H9 (cell line): ENCODE measurements around the gene FBXO30. TPM values are rescaled to one million over a fixed set of nuclear protein-coding genes. Genes with fewer than 3 reads are reported as not detected.

Experiments used
- DNase-seq: peaks from one replicate; pipeline ENCODE4 v3.0.0-alpha.2; 2017
- H2AFZ ChIP-seq: one replicate; pipeline ENCODE4 v1.6.1; 2013; ENCODE audit warnings: mild to moderate bottlenecking, low read length, control low read depth, moderate library complexity
- H2AK5ac ChIP-seq: 2 replicates; pipeline ENCODE4 v1.6.1; 2013; ENCODE audit warnings: low read length, control low read depth, mixed read lengths; ENCODE audit not compliant: insufficient read length
- H2BK120ac ChIP-seq: one replicate; pipeline ENCODE4 v1.6.1; 2013; ENCODE audit warnings: low read depth, mild to moderate bottlenecking, low read length, control low read depth, inconsistent platforms; ENCODE audit not compliant: poor library complexity, severe bottlenecking
- H2BK12ac ChIP-seq: 2 replicates; pipeline ENCODE4 v1.6.1; 2013; ENCODE audit warnings: low read length, control low read depth, mixed read lengths, low read depth; ENCODE audit not compliant: insufficient read length
- H2BK15ac ChIP-seq: 2 replicates; pipeline ENCODE4 v1.6.1; 2013; ENCODE audit warnings: low read depth, low read length, control low read depth
- H2BK20ac ChIP-seq: one replicate; pipeline ENCODE4 v1.6.1; 2013; ENCODE audit warnings: low read depth, mild to moderate bottlenecking, low read length, control low read depth, inconsistent platforms; ENCODE audit not compliant: poor library complexity, severe bottlenecking
- H2BK5ac ChIP-seq: 2 replicates; pipeline ENCODE4 v1.6.1; 2013; ENCODE audit warnings: low read length, control low read depth, mixed read lengths; ENCODE audit not compliant: insufficient read length
- H3K14ac ChIP-seq: 2 replicates; pipeline ENCODE4 v1.6.1; 2013; ENCODE audit warnings: low read length, control low read depth; ENCODE audit not compliant: insufficient read depth
- H3K18ac ChIP-seq: 2 replicates; pipeline ENCODE4 v1.6.1; 2013; ENCODE audit warnings: low read depth, mild to moderate bottlenecking, mixed read lengths, low read length, control low read depth; ENCODE audit not compliant: insufficient read length
- H3K23ac ChIP-seq: 2 replicates; pipeline ENCODE4 v1.6.1; 2013; ENCODE audit warnings: low read length, control low read depth, mixed read lengths, low read depth; ENCODE audit not compliant: insufficient read length
- H3K23me2 ChIP-seq: 2 replicates; pipeline ENCODE4 v1.6.1; 2013; ENCODE audit warnings: low read depth, mild to moderate bottlenecking, mixed read lengths, low read length, control low read depth; ENCODE audit not compliant: insufficient read length, poor library complexity, severe bottlenecking
- H3K27ac ChIP-seq: 2 replicates; pipeline ENCODE4 v1.5.1; 2013; ENCODE audit warnings: low read length, control low read depth, mixed read lengths, low read depth; ENCODE audit not compliant: insufficient read length
- H3K27me3 ChIP-seq: 2 replicates; pipeline ENCODE4 v1.6.1; 2013; ENCODE audit warnings: low read length, control low read depth, inconsistent platforms; ENCODE audit not compliant: insufficient read depth
- H3K4ac ChIP-seq: 2 replicates; pipeline ENCODE4 v1.6.1; 2013; ENCODE audit warnings: low read depth, mild to moderate bottlenecking, control low read depth, inconsistent platforms, low read length, moderate library complexity
- H3K4me1 ChIP-seq: 2 replicates; pipeline ENCODE4 v1.6.1; 2013; ENCODE audit warnings: low read length, control low read depth, inconsistent platforms; ENCODE audit not compliant: insufficient read depth
- H3K4me2 ChIP-seq: 2 replicates; pipeline ENCODE4 v1.6.1; 2013; ENCODE audit warnings: low read length, control low read depth, mixed read lengths; ENCODE audit not compliant: insufficient read length, insufficient read depth
- H3K56ac ChIP-seq: 2 replicates; pipeline ENCODE4 v1.6.1; 2013; ENCODE audit warnings: low read depth, mild to moderate bottlenecking, mixed read lengths, low read length, control low read depth; ENCODE audit not compliant: insufficient read length
- H3K79me1 ChIP-seq: 2 replicates; pipeline ENCODE4 v1.6.1; 2013; ENCODE audit warnings: low read depth, mild to moderate bottlenecking, moderate library complexity, low read length, control low read depth, inconsistent platforms; ENCODE audit not compliant: insufficient read depth, poor library complexity, severe bottlenecking
- H3K79me2 ChIP-seq: 2 replicates; pipeline ENCODE4 v1.6.1; 2013; ENCODE audit warnings: low read length, control low read depth, inconsistent platforms; ENCODE audit not compliant: insufficient read depth
- H3K9ac ChIP-seq: 2 replicates; pipeline ENCODE4 v1.6.1; 2013; ENCODE audit warnings: low read length, control low read depth, mixed read lengths; ENCODE audit not compliant: insufficient read length; ENCODE audit errors: extremely low read depth
- H3K9me3 ChIP-seq: one replicate; pipeline ENCODE4 v1.6.1; 2013; ENCODE audit warnings: low read depth, low read length, inconsistent platforms; ENCODE audit not compliant: control insufficient read depth
- H3T11ph ChIP-seq: one replicate; pipeline ENCODE4 v1.6.1; 2013; ENCODE audit warnings: mild to moderate bottlenecking, low read length, control low read depth, inconsistent platforms
- H4K20me1 ChIP-seq: one replicate; pipeline ENCODE4 v1.6.1; 2013; ENCODE audit not compliant: control insufficient read depth, insufficient read length, insufficient read depth
- H4K5ac ChIP-seq: 2 replicates; pipeline ENCODE4 v1.6.1; 2013; ENCODE audit warnings: low read depth, mild to moderate bottlenecking, mixed read lengths, low read length, control low read depth; ENCODE audit not compliant: insufficient read length
- H4K8ac ChIP-seq: replicated peaks from 2 replicates; pipeline ENCODE4 v1.6.1; 2013; ENCODE audit warnings: low read length, control low read depth, mixed read lengths, low read depth; ENCODE audit not compliant: insufficient read length
- H4K91ac ChIP-seq: 2 replicates; pipeline ENCODE4 v1.6.1; 2013; ENCODE audit warnings: low read depth, mild to moderate bottlenecking, moderate library complexity, mixed read lengths, low read length, control low read depth; ENCODE audit not compliant: insufficient read length
- H3K27ac Mint-ChIP-seq, 3 experiments: 2 replicates in 2 of 3; 3 replicates in 1 of 3; pipeline ENCODE4 v1.8.0; 2020 to 2021; ENCODE audit warnings: mixed read lengths in 3 of 3, mild to moderate bottlenecking in 1 of 3, moderate library complexity in 1 of 3
- H3K27me3 Mint-ChIP-seq: 2 replicates; pipeline ENCODE4 v1.8.0; 2021; ENCODE audit warnings: low read depth, mild to moderate bottlenecking, moderate library complexity, mixed read lengths
- H3K36me3 Mint-ChIP-seq, 3 experiments: 2 replicates in 2 of 3; 3 replicates in 1 of 3; pipeline ENCODE4 v1.8.0; 2020 to 2021; ENCODE audit warnings: low read depth in 3 of 3, mixed read lengths in 3 of 3; ENCODE audit not compliant: insufficient read depth in 1 of 3
- H3K4me1 Mint-ChIP-seq, 2 experiments: 2 replicates each; pipeline ENCODE4 v1.8.0; 2020; ENCODE audit warnings: mixed read lengths in 2 of 2
- H3K4me3 Mint-ChIP-seq, 2 experiments: 2 replicates in 1 of 2; 3 replicates in 1 of 2; pipeline ENCODE4 v1.8.0; 2020 to 2021; ENCODE audit warnings: mild to moderate bottlenecking in 2 of 2, mixed read lengths in 2 of 2, moderate library complexity in 1 of 2
- H3K9me3 Mint-ChIP-seq, 2 experiments: 2 replicates in 1 of 2; 3 replicates in 1 of 2; pipeline ENCODE4 v1.8.0; 2020; ENCODE audit warnings: mild to moderate bottlenecking in 2 of 2, mixed read lengths in 2 of 2, moderate library complexity in 1 of 2
- WGBS: extraction: QIAGEN DNeasy Blood & Tissue Kit; methylation state at CpG from one replicate; pipeline ENCODE4 v1.1.7; 2013; ENCODE audit warnings: missing lambda C conversion rate, low lambda C conversion rate, mixed read lengths; ENCODE audit not compliant: insufficient read length; ENCODE audit errors: extremely low coverage; 5-methylcytosine and 5-hydroxymethylcytosine counted together
- total RNA-seq: library from RNA; stranded (reverse); gene quantifications from 2 replicates; pipeline ENCODE4 v1.2.1, GENCODE V29; 2021
- TF ChIP-seq, protein P1 (sequence below): fragments of 200-600 bp; sonication (generic); conservative IDR thresholded peaks from 3 replicates; pipeline ENCODE4 v1.8.0; 2021; ENCODE audit warnings: antibody characterized with exemption, mild to moderate bottlenecking

The FBXO30 gene
- total RNA-seq, 1 experiment from 2014 or later = 16.9 TPM

DNA sequence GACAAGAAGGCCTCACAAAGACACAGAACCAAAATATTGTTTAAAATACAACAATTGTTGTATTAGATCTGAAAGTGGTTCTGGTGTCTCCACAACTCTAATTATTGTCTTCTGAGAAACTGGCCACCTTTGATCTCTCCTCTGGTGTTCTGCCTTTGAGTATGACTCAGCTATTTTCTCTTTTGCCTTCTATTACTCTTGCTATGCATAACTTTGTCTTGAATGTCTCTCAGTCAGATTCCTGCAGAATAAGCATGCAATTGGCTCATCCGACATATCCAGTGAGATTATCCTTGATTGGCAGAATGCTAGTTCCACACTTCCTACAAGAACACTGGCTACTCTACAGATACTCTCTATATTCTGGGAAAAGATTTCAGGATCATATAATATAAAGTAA, 65.0 kb downstream of the FBXO30 start:
- no peak for DNase-seq
- Histone ChIP-seq H4K5ac (no peak overlapping the region), H3K14ac (no peak overlapping the region), H3K23ac (no peak overlapping the region), H2BK12ac (no peak overlapping the region), H3K4ac (no peak overlapping the region), H3K27ac (no peak overlapping the region), H4K8ac (no peak overlapping the region), H3T11ph (no peak overlapping the region), H3K79me2 (no peaks in the 10 kb centered on the region), H3K9ac (no peak overlapping the region), H3K9me3 (no peaks in the 10 kb centered on the region), H2AK5ac (no peak overlapping the region), H2BK15ac (no peak overlapping the region), H3K18ac (no peak overlapping the region), H3K23me2 (no peaks in the 10 kb centered on the region), H3K4me2 (no peak overlapping the region), H3K4me1 (no peaks in the 10 kb centered on the region), H3K27me3 (no peaks in the 10 kb centered on the region), H3K56ac (no peak overlapping the region), H2BK120ac (no peak overlapping the region), H2BK20ac (no peak overlapping the region), H4K20me1 (no peaks in the 10 kb centered on the region), H2BK5ac (no peak overlapping the region), H4K91ac (no peak overlapping the region), H2AFZ (no peak overlapping the region), H3K79me1 (no peaks in the 10 kb centered on the region)
- no CpG with 5 or more reads among the region's 1 CpG for WGBS
- TF ChIP-seq, protein P1, sequence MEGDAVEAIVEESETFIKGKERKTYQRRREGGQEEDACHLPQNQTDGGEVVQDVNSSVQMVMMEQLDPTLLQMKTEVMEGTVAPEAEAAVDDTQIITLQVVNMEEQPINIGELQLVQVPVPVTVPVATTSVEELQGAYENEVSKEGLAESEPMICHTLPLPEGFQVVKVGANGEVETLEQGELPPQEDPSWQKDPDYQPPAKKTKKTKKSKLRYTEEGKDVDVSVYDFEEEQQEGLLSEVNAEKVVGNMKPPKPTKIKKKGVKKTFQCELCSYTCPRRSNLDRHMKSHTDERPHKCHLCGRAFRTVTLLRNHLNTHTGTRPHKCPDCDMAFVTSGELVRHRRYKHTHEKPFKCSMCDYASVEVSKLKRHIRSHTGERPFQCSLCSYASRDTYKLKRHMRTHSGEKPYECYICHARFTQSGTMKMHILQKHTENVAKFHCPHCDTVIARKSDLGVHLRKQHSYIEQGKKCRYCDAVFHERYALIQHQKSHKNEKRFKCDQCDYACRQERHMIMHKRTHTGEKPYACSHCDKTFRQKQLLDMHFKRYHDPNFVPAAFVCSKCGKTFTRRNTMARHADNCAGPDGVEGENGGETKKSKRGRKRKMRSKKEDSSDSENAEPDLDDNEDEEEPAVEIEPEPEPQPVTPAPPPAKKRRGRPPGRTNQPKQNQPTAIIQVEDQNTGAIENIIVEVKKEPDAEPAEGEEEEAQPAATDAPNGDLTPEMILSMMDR = no peak
- Mint-ChIP-seq H3K27me3 (no peaks in the 10 kb centered on the region; the same call in 1 of the 2 replicates), H3K27ac (no peak overlapping the region), H3K36me3 (no peaks in the 10 kb centered on the region; a peak in 1 of 7 replicates), H3K4me1 (0 out of 4 replicates have a peak, but pooled peaks cover 0 to 2% of the 10 kb centered on the region in 2 experiments), H3K4me3 (no peak overlapping the region), H3K9me3 (no peaks in the 10 kb centered on the region)
